Activated T-cell treated with anti-CD3 and anti-CD28 coated beads for 24 hours (primary cell): ENCODE data around the gene MSI2.

Experiments
- DNase-seq: peaks from one replicate; pipeline ENCODE4 v3.0.0-alpha.2; 2020; ENCODE audit warnings: low read depth

MSI2 gene

GRCh38 chr17:57416369-57416768 lies 160.0 kb downstream of the MSI2 start:
- DNase-seq = no peak

- DNase-seq = no peak
Observed at GRCh38 chr17:57417956-57418355, 161.6 kb downstream of the MSI2 start.

GRCh38 chr17:57418463-57419246 lies 162.3 kb downstream of the MSI2 start:
- no peak for DNase-seq

GRCh38 chr17:57419940-57420550 lies 163.7 kb downstream of the MSI2 start:
- no peak for DNase-seq

GRCh38 chr17:57420734-57421717 lies 164.7 kb downstream of the MSI2 start:
- no peak for DNase-seq

- DNase-seq = no peak
Observed at GRCh38 chr17:57422574-57423164, 166.3 kb downstream of the MSI2 start.

- DNase-seq = no peak
Observed at GRCh38 chr17:57423541-57423940, 167.2 kb downstream of the MSI2 start.

GRCh38 chr17:57424273-57424672 lies 167.9 kb downstream of the MSI2 start:
- DNase-seq = no peak

- DNase-seq = no peak
Observed at GRCh38 chr17:57424777-57425188, 168.5 kb downstream of the MSI2 start.

- DNase-seq = no peak
Observed at GRCh38 chr17:57425431-57425830, 169.1 kb downstream of the MSI2 start.

- DNase-seq = no peak
Observed at GRCh38 chr17:57425903-57426880, 169.9 kb downstream of the MSI2 start.

- no peak for DNase-seq
Observed at GRCh38 chr17:57429966-57430365, 173.6 kb downstream of the MSI2 start.

- no peak for DNase-seq
Observed at GRCh38 chr17:57431415-57431814, 175.1 kb downstream of the MSI2 start.

GRCh38 chr17:57432507-57433277 lies 176.4 kb downstream of the MSI2 start:
- DNase-seq = no peak

GRCh38 chr17:57433452-57433851 lies 177.1 kb downstream of the MSI2 start:
- no peak for DNase-seq

- no peak for DNase-seq
Observed at GRCh38 chr17:57434361-57434760, 178.0 kb downstream of the MSI2 start.

GRCh38 chr17:57436565-57436964 lies 180.2 kb downstream of the MSI2 start:
- DNase-seq = no peak

GRCh38 chr17:57438066-57438731 lies 181.9 kb downstream of the MSI2 start:
- no peak for DNase-seq

GRCh38 chr17:57439651-57440050 lies 183.3 kb downstream of the MSI2 start:
- DNase-seq = no peak
